BLaER1 (cell line): ENCODE data around the gene SLC22A9.

Experiments used
- H3K27ac ChIP-seq: shearing (Covaris generic); formaldehyde crosslinking; 2 replicates; pipeline ENCODE4 v1.8.1; 2022
- H3K27me3 ChIP-seq: shearing (Covaris generic); formaldehyde crosslinking; 2 replicates; pipeline ENCODE4 v1.8.1; 2022
- H3K36me3 ChIP-seq: shearing (Covaris generic); formaldehyde crosslinking; 2 replicates; pipeline ENCODE4 v1.8.1; 2022
- H3K4me1 ChIP-seq: shearing (Covaris generic); formaldehyde crosslinking; 2 replicates; pipeline ENCODE4 v1.8.1; 2022
- H3K4me2 ChIP-seq: shearing (Covaris generic); formaldehyde crosslinking; 2 replicates; pipeline ENCODE4 v1.8.1; 2022
- H3K4me3 ChIP-seq: shearing (Covaris generic); formaldehyde crosslinking; 2 replicates; pipeline ENCODE4 v1.8.1; 2022
- H3K9ac ChIP-seq: shearing (Covaris generic); formaldehyde crosslinking; 2 replicates; pipeline ENCODE4 v1.8.1; 2022
- H3K9me3 ChIP-seq: shearing (Covaris generic); formaldehyde crosslinking; 2 replicates; pipeline ENCODE4 v1.8.1; 2022
- H4K20me1 ChIP-seq: shearing (Covaris generic); formaldehyde crosslinking; 2 replicates; pipeline ENCODE4 v1.8.1; 2022
- Cebpa-rat ChIP-seq: shearing (Covaris generic); IDR thresholded peaks from 2 replicates; pipeline ENCODE4 v1.8.1; 2022

The SLC22A9 gene

GRCh38 chr11:63443714-63444113 lies 74.1 kb downstream of the SLC22A9 start:
- H4K20me1 ChIP-seq: no peaks in the 10 kb centered on the region
- H3K9me3 ChIP-seq: no peaks in the 10 kb centered on the region
- no peaks in the 10 kb centered on the region for H3K36me3 ChIP-seq
- H3K4me2 ChIP-seq: no peak overlapping the region
- H3K27me3 ChIP-seq: no peaks in the 10 kb centered on the region
- 0 out of 2 replicates have a peak, but pooled peaks cover 4% of the 10 kb centered on the region for H3K4me1 ChIP-seq
- H3K9ac ChIP-seq: no peak overlapping the region
- no peak overlapping the region for H3K27ac ChIP-seq
- TF ChIP-seq Cebpa-rat: no peak
- H3K4me3 ChIP-seq: no peak overlapping the region

GRCh38 chr11:63444160-63444559 lies 74.6 kb downstream of the SLC22A9 start:
- Histone ChIP-seq H3K9ac (no peak overlapping the region), H3K27ac (no peak overlapping the region), H3K4me2 (no peak overlapping the region), H3K36me3 (no peaks in the 10 kb centered on the region), H3K4me1 (0 out of 2 replicates have a peak, but pooled peaks cover 4% of the 10 kb centered on the region), H4K20me1 (no peaks in the 10 kb centered on the region), H3K9me3 (no peaks in the 10 kb centered on the region), H3K27me3 (no peaks in the 10 kb centered on the region), H3K4me3 (no peak overlapping the region)
- TF ChIP-seq Cebpa-rat: no peak

DNA sequence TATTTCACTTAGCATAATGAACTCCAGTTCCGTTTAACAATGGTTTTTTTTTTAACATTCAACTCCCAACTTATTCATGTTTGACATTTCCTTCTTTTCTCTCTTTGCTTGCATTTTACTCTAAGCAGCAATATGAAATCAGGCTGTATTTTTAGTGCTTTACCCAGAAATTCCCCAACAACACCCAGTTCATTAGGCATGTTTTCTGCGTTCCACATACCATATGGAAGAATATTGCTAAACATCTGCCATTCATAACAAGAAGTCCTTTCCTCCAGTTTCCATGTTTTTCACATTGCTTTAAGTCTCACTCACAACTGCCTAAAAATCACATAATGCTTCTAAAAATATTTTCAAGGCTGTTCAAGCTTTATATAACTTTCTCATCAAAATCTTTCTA lies 75.5 kb downstream of the SLC22A9 start:
- H3K4me1 ChIP-seq: 0 out of 2 replicates have a peak, but pooled peaks cover 4% of the 10 kb centered on the region
- no peaks in the 10 kb centered on the region for H4K20me1 ChIP-seq
- TF ChIP-seq Cebpa-rat: no peak
- H3K27ac ChIP-seq: no peak overlapping the region
- H3K9ac ChIP-seq: no peak overlapping the region
- no peak overlapping the region for H3K4me3 ChIP-seq
- no peaks in the 10 kb centered on the region for H3K36me3 ChIP-seq
- H3K27me3 ChIP-seq: no peaks in the 10 kb centered on the region
- H3K9me3 ChIP-seq: no peaks in the 10 kb centered on the region
- no peak overlapping the region for H3K4me2 ChIP-seq

DNA sequence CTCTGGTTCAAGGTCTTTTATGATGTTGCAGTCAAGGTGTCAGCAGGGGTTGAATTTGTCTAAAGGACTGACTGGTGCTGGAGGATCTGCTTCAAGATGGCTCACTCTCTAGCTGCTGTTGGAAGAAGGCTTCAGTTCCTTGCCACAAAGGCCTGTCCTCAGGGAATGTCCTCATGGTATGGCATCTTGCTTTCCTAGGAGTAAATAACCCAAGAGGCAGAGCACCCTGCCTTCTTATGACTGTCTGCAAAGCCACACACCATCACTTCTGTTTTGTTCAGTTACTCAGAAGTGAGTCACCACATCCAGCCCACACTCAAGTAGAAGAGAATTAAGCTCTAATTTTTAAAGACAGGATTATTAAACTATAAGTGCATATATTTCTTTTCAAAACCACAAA lies 76.1 kb downstream of the SLC22A9 start:
- no peak overlapping the region for H3K4me2 ChIP-seq
- no peaks in the 10 kb centered on the region for H3K36me3 ChIP-seq
- no peak overlapping the region for H3K9ac ChIP-seq
- 0 out of 2 replicates have a peak, but pooled peaks cover 4% of the 10 kb centered on the region for H3K4me1 ChIP-seq
- no peak overlapping the region for H3K27ac ChIP-seq
- no peaks in the 10 kb centered on the region for H3K9me3 ChIP-seq
- H3K27me3 ChIP-seq: no peaks in the 10 kb centered on the region
- no peak overlapping the region for H3K4me3 ChIP-seq
- no peaks in the 10 kb centered on the region for H4K20me1 ChIP-seq
- no peak for TF ChIP-seq Cebpa-rat

DNA sequence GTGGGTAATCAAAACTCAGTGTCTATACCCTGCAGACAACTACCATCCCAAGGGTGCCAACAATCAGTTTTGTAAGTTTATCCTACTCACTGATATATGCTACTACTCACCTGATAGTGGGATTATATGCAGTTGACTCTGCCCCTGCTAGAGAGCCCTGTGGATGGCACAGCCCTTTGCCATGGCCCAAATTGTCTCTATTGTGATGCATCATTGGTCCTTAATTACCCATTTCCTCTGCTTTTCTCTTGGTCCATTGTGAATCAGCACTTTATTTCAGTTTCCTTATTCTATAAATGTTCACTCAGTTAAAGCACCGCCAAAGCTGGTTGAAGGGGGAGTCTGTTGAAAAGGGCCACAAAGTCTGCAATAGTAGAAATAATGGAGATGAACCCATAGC lies 79.1 kb downstream of the SLC22A9 start:
- no peaks in the 10 kb centered on the region for H4K20me1 ChIP-seq
- H3K4me2 ChIP-seq: no peak overlapping the region
- H3K4me3 ChIP-seq: no peak overlapping the region
- 0 out of 2 replicates have a peak, but pooled peaks cover 4% of the 10 kb centered on the region for H3K4me1 ChIP-seq
- H3K36me3 ChIP-seq: no peaks in the 10 kb centered on the region
- no peaks in the 10 kb centered on the region for H3K9me3 ChIP-seq
- H3K27ac ChIP-seq: no peak overlapping the region
- no peaks in the 10 kb centered on the region for H3K27me3 ChIP-seq
- no peak overlapping the region for H3K9ac ChIP-seq
- no peak for TF ChIP-seq Cebpa-rat

GRCh38 chr11:63459586-63459985 lies 90.0 kb downstream of the SLC22A9 start:
- Histone ChIP-seq H3K9me3 (no peaks in the 10 kb centered on the region), H3K9ac (no peak overlapping the region), H4K20me1 (no peaks in the 10 kb centered on the region), H3K36me3 (no peaks in the 10 kb centered on the region), H3K4me3 (no peak overlapping the region), H3K4me2 (no peak overlapping the region), H3K27me3 (no peaks in the 10 kb centered on the region), H3K4me1 (no peaks in the 10 kb centered on the region), H3K27ac (no peak overlapping the region)
- no peak for TF ChIP-seq Cebpa-rat
